K562 (cell line): ENCODE measurements around the gene SFXN2. TPM values are rescaled to one million over a fixed set of nuclear protein-coding genes. Genes with fewer than 3 reads are reported as not detected.

Source experiments
- ATAC-seq: fragments of 200-7000 bp; cut with Tn5 transposase; 3 replicates; pipeline ENCODE4 v1.9.1; 2020; ENCODE audit warnings: moderate library complexity
- BruUV-seq: library from RNA; stranded (reverse); fragments of 400-500 nt; replicated peaks from 2 replicates; lab custom pipeline; 2021; lab: Mats Ljungman, UMichigan
- CTCF ChIA-PET: fragments of 300-600 bp; formaldehyde crosslinking; extraction: SDS; loops from one replicate; lab custom pipeline; 2021; ENCODE audit warnings: low intra/inter-chr PET ratio; lab: Yijun Ruan, JAX
- POLR2A ChIA-PET: fragments of 300-600, 350-650 bp; sonication (Branson Sonifier 250); formaldehyde crosslinking; extraction: SDS; loops from one replicate; lab custom pipeline; 2021; ENCODE audit warnings: antibody characterized with exemption, inconsistent platforms; lab: Yijun Ruan, JAX
- DNase-seq, 4 experiments: peaks; one replicate each; pipeline versions ENCODE4 v3.0.0 to v3.0.0-alpha.2; 2011 to 2018; ENCODE audit warnings: low spot score in 3 of 4, mixed read lengths in 3 of 4; ENCODE audit errors: extremely low read depth in 1 of 4
- FAIRE-seq: peaks from 2 replicates; lab custom pipeline; 2011; peaks lifted over from hg19 to GRCh38; lab: Jason Lieb, UNC
- H2AFZ ChIP-seq: 2 replicates; pipeline ENCODE4 v1.6.0; 2011; ENCODE audit warnings: low read depth, low read length, control low read depth, inconsistent platforms
- H3K27ac ChIP-seq: fragments of 200-600 bp; 3 replicates; pipeline ENCODE4 v1.8.0; 2011; ENCODE audit warnings: low read depth, mild to moderate bottlenecking, control low read depth, inconsistent platforms, low read length, moderate library complexity, mixed read lengths; ENCODE audit errors: extremely low read depth
- H3K27me3 ChIP-seq, 2 experiments: fragments of 300-600 bp in 1 of 2; 2 replicates in 1 of 2; 3 replicates in 1 of 2; pipeline versions ENCODE4 v1.6.0 to v1.8.0; 2011; ENCODE audit warnings: inconsistent platforms in 2 of 2, low read length in 2 of 2, mild to moderate bottlenecking in 1 of 2, mixed read lengths in 1 of 2, moderate library complexity in 1 of 2; ENCODE audit not compliant: control insufficient read depth in 2 of 2, insufficient read depth in 2 of 2
- H3K36me3 ChIP-seq: fragments of 300-600 bp; 3 replicates; pipeline ENCODE4 v1.8.0; 2011; ENCODE audit warnings: mild to moderate bottlenecking, low read length, inconsistent platforms; ENCODE audit not compliant: control insufficient read depth, insufficient read depth
- H3K4me1 ChIP-seq, 2 experiments: fragments of 200-600 bp in 1 of 2; replicated peaks in 1 of 2; 2 replicates in 1 of 2; 3 replicates in 1 of 2; pipeline versions ENCODE4 v1.5.1 to v1.8.0; 2011; ENCODE audit warnings: inconsistent platforms in 2 of 2, low read length in 2 of 2, mild to moderate bottlenecking in 1 of 2, mixed read lengths in 1 of 2, moderate library complexity in 1 of 2; ENCODE audit not compliant: control insufficient read depth in 2 of 2, insufficient read depth in 2 of 2
- H3K4me2 ChIP-seq: 2 replicates; pipeline ENCODE4 v1.6.1; 2011; ENCODE audit warnings: low read length, control low read depth, inconsistent platforms, mixed read lengths; ENCODE audit not compliant: insufficient read depth
- H3K4me3 ChIP-seq: fragments of 200-600 bp; sonication (generic), shearing (Covaris generic); 2 replicates; pipeline ENCODE4 v1.5.1; 2016; ENCODE audit warnings: control low read depth, inconsistent platforms
- H3K79me2 ChIP-seq: fragments of 200-600 bp; 3 replicates; pipeline ENCODE4 v1.8.0; 2011; ENCODE audit warnings: low read length, inconsistent platforms; ENCODE audit not compliant: control insufficient read depth, insufficient read depth
- H3K9ac ChIP-seq, 2 experiments: 2 replicates each; pipeline versions ENCODE4 v1.6.0 to v1.6.1; 2011; ENCODE audit warnings: low read depth in 2 of 2, low read length in 2 of 2, control low read depth in 1 of 2, inconsistent platforms in 1 of 2, mild to moderate bottlenecking in 1 of 2, mixed read lengths in 1 of 2; ENCODE audit not compliant: insufficient read depth in 1 of 2
- H3K9me1 ChIP-seq: one replicate; pipeline ENCODE4 v1.6.0; 2011; ENCODE audit warnings: inconsistent platforms, mild to moderate bottlenecking, low read length, moderate library complexity; ENCODE audit not compliant: control insufficient read depth, insufficient read depth
- H3K9me3 ChIP-seq: replicated peaks from 2 replicates; pipeline ENCODE4 v1.5.1; 2011; ENCODE audit warnings: low read depth, low read length, inconsistent platforms; ENCODE audit not compliant: control insufficient read depth, insufficient read depth
- H4K20me1 ChIP-seq: replicated peaks from 2 replicates; pipeline ENCODE4 v1.6.1; 2011; ENCODE audit warnings: low read length, inconsistent platforms, mixed read lengths; ENCODE audit not compliant: control insufficient read depth, insufficient read depth
- CBFB ChIP-seq: sonication (generic); formaldehyde crosslinking; IDR thresholded peaks from 2 replicates; pipeline ENCODE4 v1.4.0; 2020; ENCODE audit warnings: mild to moderate bottlenecking, missing genetic modification reagents
- GTF2E2 ChIP-seq: fragments of 200-800 bp; sonication (Bioruptor generic); IDR thresholded peaks from 2 replicates; pipeline ENCODE4 v1.6.1; 2016; ENCODE audit warnings: missing genetic modification characterization, missing compliant biosample characterization
- MEIS2 ChIP-seq: fragments of 450-650 bp; IDR thresholded peaks from 2 replicates; pipeline ENCODE4 v1.6.1; 2014; ENCODE audit warnings: mild to moderate bottlenecking; ENCODE audit not compliant: partially characterized antibody
- PRPF4 ChIP-seq: fragments of 200-400 bp; formaldehyde crosslinking; IDR thresholded peaks from one replicate; pipeline ENCODE4 v1.6.1; 2017; ENCODE audit warnings: low read length, low read depth, mild to moderate bottlenecking; ENCODE audit not compliant: insufficient read depth, poor library complexity, severe bottlenecking
- WGBS: fragments of 100-300 bp; shearing (Covaris generic); methylation state at CpG from one replicate; pipeline ENCODE4 v1.1.6; 2016; ENCODE audit warnings: low coverage, mixed read lengths; ENCODE audit not compliant: insufficient coverage; ENCODE audit errors: missing lambda C conversion rate; 5-methylcytosine and 5-hydroxymethylcytosine counted together
- in situ Hi-C: fragments of 300-500 bp; cut with MboI; formaldehyde crosslinking; loops from 4 replicates; pipeline ENCODE4 v1.15.0; 2018; ENCODE audit warnings: inconsistent platforms, mixed read lengths
- intact Hi-C: fragments of 100-400 bp; cut with micrococcal nuclease; formaldehyde crosslinking; loops from 2 replicates; pipeline ENCODE4 v1.14.2; 2022
- polyA plus RNA-seq, 8 experiments: library from polyadenylated mRNA; depleted of rRNA in 4 of 8; stranded (reverse) in 5 of 8; unstranded in 3 of 8; fragments of >200 nt; fragmentation: Nextera tagmentation in 2 of 8; fragmentation: Illumina TruSeq in 1 of 8; extraction: Ambion mirVana in 2 of 8; extraction: Trizol in 1 of 8; gene quantifications; 2 replicates each; pipeline versions ENCODE4 v1.2.1 to v1.2.3, GENCODE V29; 2011 to 2014; ENCODE audit warnings: inconsistent platforms in 1 of 8, missing spikeins in 1 of 8
- total RNA-seq, 7 experiments: library from RNA; depleted of rRNA in 6 of 7; stranded (reverse); fragments of >200 nt in 6 of 7; fragmentation: Illumina TruSeq in 2 of 7; extraction: Trizol in 2 of 7; gene quantifications; 2 replicates each; pipeline versions ENCODE4 v1.2.1 to v1.2.3, GENCODE V29; 2011 to 2021; ENCODE audit warnings: low replicate concordance in 1 of 7

The SFXN2 gene
- total and polyA plus RNA-seq, 9 of the 15 experiments (the other 6 are each of a cell fraction or from before 2014, with no cell fraction given) = 7.3 to 23.8 (median 15.7) TPM

GRCh38 chr10:102740229-102740628 is 25.8 kb downstream of the SFXN2 start:
- no peak for DNase-seq
- Histone ChIP-seq H3K4me3 (no peak overlapping the region), H3K27ac (no peak overlapping the region), H2AFZ (no peak overlapping the region), H3K9me1 (no peaks in the 10 kb centered on the region), H3K4me2 (no peak overlapping the region), H3K9me3 (no peaks in the 10 kb centered on the region), H4K20me1 (no peaks in the 10 kb centered on the region), H3K36me3 (peaks cover 8% of the 10 kb centered on the region; the same call in 2 of the 3 replicates), H3K9ac (no peak overlapping the region), H3K4me1 (peaks cover 15 to 34% of the 10 kb centered on the region in 2 experiments), H3K27me3 (no peaks in the 10 kb centered on the region), H3K79me2 (peaks cover 15% of the 10 kb centered on the region)
- no peak for TF ChIP-seq PRPF4
- no peak for TF ChIP-seq CBFB (CRISPR knock-in tag)
- no peak for ATAC-seq
- WGBS = 95% methylated on average over 2 of the region's 2 CpGs
- no TSS peak for BruUV-seq
- ChIA-PET CTCF (no interaction called here), POLR2A (interaction anchor here (1.0 kb wide), 1 partner anchor 15 kb away, joined by 3 read pairs; no protein-coding TSS in a partner anchor)
- no peak for FAIRE-seq
- intact Hi-C loops = loop anchor here (5.0 kb wide), 3 partner anchors 37 to 162 kb away; no protein-coding TSS in a partner anchor
- in situ Hi-C loops = no loop called here

GRCh38 chr10:102741726-102742237 is 27.3 kb downstream of the SFXN2 start:
- WGBS = 10% methylated on average over 2 of the region's 2 CpGs
- TF ChIP-seq MEIS2 (peak; percentile 59), GTF2E2 (tag) (no peak)
- TF ChIP-seq, all 486 proteins: peak for 1

More at GRCh38 chr10:102741726-102742237, 27.3 kb downstream of the SFXN2 start:
- ChIA-PET CTCF (no interaction called here), POLR2A (interaction anchor here (0.5 to 1.3 kb wide), 3 partner anchors 9 to 573 kb away, joined by 3 to 5 read pairs (median 3); no protein-coding TSS in a partner anchor)
- Histone ChIP-seq H4K20me1 (no peaks in the 10 kb centered on the region), H3K27ac (no peak overlapping the region), H3K4me2 (no peak overlapping the region), H3K27me3 (no peaks in the 10 kb centered on the region), H2AFZ (no peak overlapping the region), H3K4me1 (peaks cover 13 to 41% of the 10 kb centered on the region in 2 experiments), H3K9me1 (no peaks in the 10 kb centered on the region), H3K4me3 (no peak overlapping the region), H3K36me3 (peaks cover 8% of the 10 kb centered on the region; the same call in 2 of the 3 replicates), H3K79me2 (peaks cover 30% of the 10 kb centered on the region), H3K9me3 (no peaks in the 10 kb centered on the region), H3K9ac (no peak overlapping the region)
- no peak for FAIRE-seq
- intact Hi-C loops (loop anchor here (5.0 kb wide), 3 partner anchors 36 to 161 kb away; no protein-coding TSS in a partner anchor), in situ Hi-C loops (no loop called here)
- no peak for ATAC-seq
- BruUV-seq = no TSS peak
- DNase-seq = no peak
